GM23338 (cell line): Measurements from ENCODE around the gene TMPRSS9. TPM values are rescaled to one million over a fixed set of nuclear protein-coding genes. Genes with fewer than 3 reads are reported as not detected.

Experiments used
- ATAC-seq: fragments of 200-7000 bp; cut with Tn5 transposase; 3 replicates; pipeline ENCODE4 v1.9.1; 2020
- DNase-seq: peaks from one replicate; pipeline ENCODE4 v3.0.0-alpha.2; 2015; ENCODE audit warnings: low spot score
- H2AFZ ChIP-seq: fragments of 200-600 bp; sonication (generic); 2 replicates; pipeline ENCODE4 v1.8.0; 2016; ENCODE audit warnings: antibody characterized with exemption, mild to moderate bottlenecking, moderate library complexity
- H3F3A ChIP-seq: fragments of 200-600 bp; sonication (generic); replicated peaks from 2 replicates; pipeline ENCODE4 v1.8.0; 2017; ENCODE audit warnings: antibody characterized with exemption, mixed run types, low read depth
- H3K27ac ChIP-seq: fragments of 200-600 bp; sonication (generic); 2 replicates; pipeline ENCODE4 v1.6.1; 2016; ENCODE audit warnings: low read depth
- H3K27me3 ChIP-seq: fragments of 200-600 bp; sonication (generic); 2 replicates; pipeline ENCODE4 v1.8.0; 2016; ENCODE audit warnings: mild to moderate bottlenecking, mixed run types, moderate library complexity; ENCODE audit not compliant: insufficient read depth
- H3K36me3 ChIP-seq: fragments of 200-600 bp; sonication (generic); 2 replicates; pipeline ENCODE4 v1.8.0; 2016; ENCODE audit warnings: mild to moderate bottlenecking; ENCODE audit not compliant: insufficient read depth
- H3K4me1 ChIP-seq: fragments of 200-600 bp; sonication (generic); 2 replicates; pipeline ENCODE4 v1.8.0; 2016; ENCODE audit warnings: mild to moderate bottlenecking, moderate library complexity; ENCODE audit not compliant: insufficient read depth
- H3K4me2 ChIP-seq: fragments of 200-600 bp; sonication (generic); 2 replicates; pipeline ENCODE4 v1.7.1; 2017; ENCODE audit warnings: mixed run types
- H3K4me3 ChIP-seq: fragments of 200-600 bp; sonication (generic); 2 replicates; pipeline ENCODE4 v1.6.1; 2016; ENCODE audit warnings: mixed run types
- H3K79me2 ChIP-seq: fragments of 200-600 bp; sonication (generic); replicated peaks from 2 replicates; pipeline ENCODE4 v1.8.0; 2017; ENCODE audit warnings: mild to moderate bottlenecking; ENCODE audit not compliant: insufficient read depth
- H3K9me2 ChIP-seq: fragments of 200-600 bp; sonication (generic); 2 replicates; pipeline ENCODE4 v1.8.0; 2017; ENCODE audit not compliant: insufficient read depth
- H4K20me1 ChIP-seq: fragments of 200-600 bp; sonication (generic); replicated peaks from 2 replicates; pipeline ENCODE4 v1.8.0; 2017; ENCODE audit warnings: mild to moderate bottlenecking; ENCODE audit not compliant: insufficient read depth
- H3K27ac Mint-ChIP-seq: 2 replicates; pipeline ENCODE4 v1.8.0; 2020; ENCODE audit warnings: inconsistent platforms, mild to moderate bottlenecking, moderate library complexity, mixed read lengths
- H3K27me3 Mint-ChIP-seq: 3 replicates; pipeline ENCODE4 v1.8.0; 2022; ENCODE audit warnings: low read depth, mild to moderate bottlenecking, moderate library complexity, mixed read lengths, inconsistent platforms; ENCODE audit not compliant: insufficient read depth, poor library complexity
- H3K36me3 Mint-ChIP-seq: 3 replicates; pipeline ENCODE4 v1.8.0; 2021; ENCODE audit warnings: low read depth, mild to moderate bottlenecking, inconsistent platforms, moderate library complexity, mixed read lengths
- H3K4me1 Mint-ChIP-seq: 3 replicates; pipeline ENCODE4 v1.8.0; 2020; ENCODE audit warnings: mild to moderate bottlenecking, inconsistent platforms, mixed read lengths
- H3K4me3 Mint-ChIP-seq: 3 replicates; pipeline ENCODE4 v1.8.0; 2021; ENCODE audit warnings: moderate library complexity, mild to moderate bottlenecking, inconsistent platforms, mixed read lengths
- H3K9me3 Mint-ChIP-seq: 3 replicates; pipeline ENCODE4 v1.8.0; 2020; ENCODE audit warnings: moderate library complexity, mild to moderate bottlenecking, inconsistent platforms, mixed read lengths
- EZH2 ChIP-seq: fragments of 200-600 bp; sonication (generic); IDR thresholded peaks from one replicate; pipeline ENCODE4 v1.8.0; 2017; ENCODE audit warnings: antibody characterized with exemption, mild to moderate bottlenecking, low read depth; ENCODE audit not compliant: unreplicated experiment
- EZH2phosphoT487 ChIP-seq: fragments of 200-600 bp; sonication (generic); IDR thresholded peaks from one replicate; pipeline ENCODE4 v1.8.1; 2018; ENCODE audit warnings: antibody characterized with exemption; ENCODE audit not compliant: unreplicated experiment
- ZNF114 ChIP-seq: fragments of 250-450 bp; sonication (Bioruptor Pico); IDR thresholded peaks from 2 replicates; pipeline ENCODE4 v1.5.0; 2020; ENCODE audit warnings: mild to moderate bottlenecking, moderate library complexity
- polyA plus RNA-seq: library from polyadenylated mRNA; unstranded; fragments of >200 nt; fragmentation: Nextera tagmentation; extraction: Ambion mirVana; gene quantifications from 2 replicates; pipeline ENCODE4 v1.2.1, GENCODE V29; 2016
- total RNA-seq: library from RNA; depleted of rRNA; stranded (reverse); fragments of >200 nt; shearing (Covaris generic); gene quantifications from 2 replicates; pipeline ENCODE4 v1.2.3, GENCODE V29; 2014
- TF ChIP-seq, protein P1 (sequence below): fragments of 250-450 bp; sonication (Bioruptor Pico); IDR thresholded peaks from 2 replicates; pipeline ENCODE4 v1.5.0; 2020; ENCODE audit warnings: mild to moderate bottlenecking, moderate library complexity

The TMPRSS9 gene
- total and polyA plus RNA-seq, 2 experiments from 2014 or later, result 0.05 to 0.28 TPM

DNA sequence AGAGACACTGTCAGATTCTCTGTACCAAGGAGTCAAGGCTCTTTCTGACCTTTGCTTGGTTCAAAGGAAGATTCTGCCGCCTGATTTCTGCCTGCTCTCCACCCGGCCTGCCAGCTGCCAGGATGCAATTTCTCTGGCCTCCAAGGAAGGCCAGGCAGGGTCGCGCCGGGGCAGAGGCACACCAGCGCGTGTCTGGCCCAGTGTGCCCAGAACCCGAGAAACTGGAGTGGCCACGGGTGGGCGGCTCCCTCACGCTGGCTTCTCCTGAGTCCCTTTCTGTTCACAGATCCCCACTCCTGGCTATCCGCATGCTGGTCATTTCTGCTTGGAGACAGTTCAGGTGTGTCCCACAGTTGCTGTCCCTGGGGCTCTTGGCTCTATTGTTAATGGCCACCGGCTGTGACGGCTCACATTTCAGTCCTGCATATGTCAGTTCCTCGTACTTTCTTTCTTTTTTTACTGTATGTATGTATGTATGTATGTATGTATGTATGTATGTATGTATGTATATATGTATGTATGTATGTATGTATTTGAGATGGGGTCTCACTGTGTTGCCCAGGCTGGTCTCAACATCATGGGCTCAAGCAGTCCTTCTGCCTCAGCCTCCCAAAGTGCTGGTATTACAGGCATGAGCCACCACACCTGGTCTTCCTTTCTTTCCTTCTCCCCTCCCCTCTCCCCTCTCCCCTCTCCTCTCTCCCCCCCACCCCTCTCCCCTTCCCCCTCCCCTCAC lies 16.9 kb downstream of the TMPRSS9 start (continued):
- TF ChIP-seq, protein P1, sequence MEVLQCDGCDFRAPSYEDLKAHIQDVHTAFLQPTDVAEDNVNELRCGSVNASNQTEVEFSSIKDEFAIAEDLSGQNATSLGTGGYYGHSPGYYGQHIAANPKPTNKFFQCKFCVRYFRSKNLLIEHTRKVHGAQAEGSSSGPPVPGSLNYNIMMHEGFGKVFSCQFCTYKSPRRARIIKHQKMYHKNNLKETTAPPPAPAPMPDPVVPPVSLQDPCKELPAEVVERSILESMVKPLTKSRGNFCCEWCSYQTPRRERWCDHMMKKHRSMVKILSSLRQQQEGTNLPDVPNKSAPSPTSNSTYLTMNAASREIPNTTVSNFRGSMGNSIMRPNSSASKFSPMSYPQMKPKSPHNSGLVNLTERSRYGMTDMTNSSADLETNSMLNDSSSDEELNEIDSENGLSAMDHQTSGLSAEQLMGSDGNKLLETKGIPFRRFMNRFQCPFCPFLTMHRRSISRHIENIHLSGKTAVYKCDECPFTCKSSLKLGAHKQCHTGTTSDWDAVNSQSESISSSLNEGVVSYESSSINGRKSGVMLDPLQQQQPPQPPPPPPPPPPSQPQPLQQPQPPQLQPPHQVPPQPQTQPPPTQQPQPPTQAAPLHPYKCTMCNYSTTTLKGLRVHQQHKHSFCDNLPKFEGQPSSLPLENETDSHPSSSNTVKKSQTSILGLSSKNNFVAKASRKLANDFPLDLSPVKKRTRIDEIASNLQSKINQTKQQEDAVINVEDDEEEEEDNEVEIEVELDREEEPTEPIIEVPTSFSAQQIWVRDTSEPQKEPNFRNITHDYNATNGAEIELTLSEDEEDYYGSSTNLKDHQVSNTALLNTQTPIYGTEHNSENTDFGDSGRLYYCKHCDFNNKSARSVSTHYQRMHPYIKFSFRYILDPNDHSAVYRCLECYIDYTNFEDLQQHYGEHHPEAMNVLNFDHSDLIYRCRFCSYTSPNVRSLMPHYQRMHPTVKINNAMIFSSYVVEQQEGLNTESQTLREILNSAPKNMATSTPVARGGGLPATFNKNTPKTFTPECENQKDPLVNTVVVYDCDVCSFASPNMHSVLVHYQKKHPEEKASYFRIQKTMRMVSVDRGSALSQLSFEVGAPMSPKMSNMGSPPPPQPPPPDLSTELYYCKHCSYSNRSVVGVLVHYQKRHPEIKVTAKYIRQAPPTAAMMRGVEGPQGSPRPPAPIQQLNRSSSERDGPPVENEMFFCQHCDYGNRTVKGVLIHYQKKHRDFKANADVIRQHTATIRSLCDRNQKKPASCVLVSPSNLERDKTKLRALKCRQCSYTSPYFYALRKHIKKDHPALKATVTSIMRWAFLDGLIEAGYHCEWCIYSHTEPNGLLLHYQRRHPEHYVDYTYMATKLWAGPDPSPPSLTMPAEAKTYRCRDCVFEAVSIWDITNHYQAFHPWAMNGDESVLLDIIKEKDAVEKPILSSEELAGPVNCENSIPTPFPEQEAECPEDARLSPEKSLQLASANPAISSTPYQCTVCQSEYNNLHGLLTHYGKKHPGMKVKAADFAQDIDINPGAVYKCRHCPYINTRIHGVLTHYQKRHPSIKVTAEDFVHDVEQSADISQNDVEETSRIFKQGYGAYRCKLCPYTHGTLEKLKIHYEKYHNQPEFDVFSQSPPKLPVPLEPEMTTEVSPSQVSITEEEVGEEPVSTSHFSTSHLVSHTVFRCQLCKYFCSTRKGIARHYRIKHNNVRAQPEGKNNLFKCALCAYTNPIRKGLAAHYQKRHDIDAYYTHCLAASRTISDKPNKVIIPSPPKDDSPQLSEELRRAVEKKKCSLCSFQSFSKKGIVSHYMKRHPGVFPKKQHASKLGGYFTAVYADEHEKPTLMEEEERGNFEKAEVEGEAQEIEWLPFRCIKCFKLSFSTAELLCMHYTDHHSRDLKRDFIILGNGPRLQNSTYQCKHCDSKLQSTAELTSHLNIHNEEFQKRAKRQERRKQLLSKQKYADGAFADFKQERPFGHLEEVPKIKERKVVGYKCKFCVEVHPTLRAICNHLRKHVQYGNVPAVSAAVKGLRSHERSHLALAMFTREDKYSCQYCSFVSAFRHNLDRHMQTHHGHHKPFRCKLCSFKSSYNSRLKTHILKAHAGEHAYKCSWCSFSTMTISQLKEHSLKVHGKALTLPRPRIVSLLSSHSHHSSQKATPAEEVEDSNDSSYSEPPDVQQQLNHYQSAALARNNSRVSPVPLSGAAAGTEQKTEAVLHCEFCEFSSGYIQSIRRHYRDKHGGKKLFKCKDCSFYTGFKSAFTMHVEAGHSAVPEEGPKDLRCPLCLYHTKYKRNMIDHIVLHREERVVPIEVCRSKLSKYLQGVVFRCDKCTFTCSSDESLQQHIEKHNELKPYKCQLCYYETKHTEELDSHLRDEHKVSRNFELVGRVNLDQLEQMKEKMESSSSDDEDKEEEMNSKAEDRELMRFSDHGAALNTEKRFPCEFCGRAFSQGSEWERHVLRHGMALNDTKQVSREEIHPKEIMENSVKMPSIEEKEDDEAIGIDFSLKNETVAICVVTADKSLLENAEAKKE (CRISPR knock-in tag), result no peak
- no peak for TF ChIP-seq EZH2phosphoT487
- TF ChIP-seq EZH2, result no peak

DNA sequence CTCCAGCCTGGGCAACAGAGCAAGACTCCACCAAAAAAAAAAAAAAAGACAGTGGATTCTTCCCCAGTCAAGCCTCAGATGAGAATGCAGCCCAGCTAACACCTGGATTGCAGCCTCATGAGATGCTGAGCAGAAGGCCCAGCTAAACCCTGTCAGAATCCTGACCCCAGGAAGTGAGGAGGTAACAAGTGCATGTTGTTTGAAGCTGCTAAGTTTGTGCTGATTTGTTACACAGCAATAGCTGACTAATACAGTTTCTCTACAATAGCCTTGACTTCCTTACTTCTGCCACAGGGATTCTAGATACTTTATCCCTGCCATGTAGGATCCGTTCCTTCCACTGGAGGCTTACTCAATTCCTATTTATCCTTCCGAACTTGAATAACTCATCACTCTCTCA lies 20.5 kb downstream of the TMPRSS9 start:
- Histone ChIP-seq H3K4me1 (no peaks in the 10 kb centered on the region), H3K4me2 (no peak overlapping the region), H3F3A (no peaks in the 10 kb centered on the region; the same call in 1 of the 2 replicates), H3K9me2 (no peaks in the 10 kb centered on the region), H3K27ac (no peak overlapping the region), H2AFZ (no peak overlapping the region), H3K27me3 (no peaks in the 10 kb centered on the region), H4K20me1 (no peaks in the 10 kb centered on the region), H3K79me2 (no peaks in the 10 kb centered on the region), H3K4me3 (no peak overlapping the region), H3K36me3 (no peaks in the 10 kb centered on the region)
- H3K27me3 Mint-ChIP-seq, result peaks cover 15% of the 10 kb centered on the region
- peaks cover 38% of the 10 kb centered on the region for H3K9me3 Mint-ChIP-seq
- no peak for ATAC-seq
- no peak overlapping the region for H3K4me3 Mint-ChIP-seq
- peaks cover 12% of the 10 kb centered on the region for H3K36me3 Mint-ChIP-seq
- peaks cover 3% of the 10 kb centered on the region; the same call in 1 of the 3 replicates for H3K4me1 Mint-ChIP-seq
- no peak for DNase-seq
- H3K27ac Mint-ChIP-seq, result no peak overlapping the region
- TF ChIP-seq, protein P1 (CRISPR knock-in tag), result no peak
- no peak for TF ChIP-seq ZNF114 (CRISPR knock-in tag)
- no peak for TF ChIP-seq EZH2phosphoT487
